Lung (tissue), 12 donors: Measurements from ENCODE around the gene PRR36. TPM values are rescaled to one million over a fixed set of nuclear protein-coding genes. Genes with fewer than 3 reads are reported as not detected.

ENCODE experiments used
- ATAC-seq: fragments of 200-7000 bp; cut with Tn5 transposase; one replicate; pipeline ENCODE4 v1.9.1; 2020; ENCODE audit warnings: moderate number of reproducible peaks; ENCODE audit not compliant: insufficient read depth, low FRiP score
- DNase-seq, 3 donors: peaks; one replicate each; pipeline ENCODE4 v3.0.0-alpha.2; 2013 to 2017
- H3K27ac ChIP-seq, 2 donors: one replicate each; pipeline ENCODE4 v1.5.1; 2013; ENCODE audit warnings: mild to moderate bottlenecking in 2 of 2, moderate library complexity in 2 of 2, control low read depth in 1 of 2, inconsistent platforms in 1 of 2, low read depth in 1 of 2, low read length in 1 of 2
- H3K27me3 ChIP-seq, 3 donors: one replicate each; pipeline ENCODE4 v1.5.1; 2013; ENCODE audit warnings: low read length in 2 of 3; ENCODE audit not compliant: control insufficient read depth in 3 of 3, insufficient read depth in 3 of 3
- H3K36me3 ChIP-seq, 4 donors: one replicate each; pipeline ENCODE4 v1.5.1; 2013; ENCODE audit warnings: low read length in 4 of 4, mild to moderate bottlenecking in 1 of 4, moderate library complexity in 1 of 4; ENCODE audit not compliant: control insufficient read depth in 4 of 4, insufficient read depth in 4 of 4
- H3K4me1 ChIP-seq, 5 donors: one replicate each; pipeline ENCODE4 v1.5.1; 2013; ENCODE audit warnings: low read length in 5 of 5, mild to moderate bottlenecking in 2 of 5, moderate library complexity in 1 of 5; ENCODE audit not compliant: control insufficient read depth in 5 of 5, insufficient read depth in 5 of 5
- H3K4me3 ChIP-seq: one replicate; pipeline ENCODE4 v1.5.1; 2013; ENCODE audit warnings: mild to moderate bottlenecking, control low read depth, moderate library complexity
- H3K9ac ChIP-seq, 2 donors: one replicate each; pipeline ENCODE4 v1.5.1; 2013; ENCODE audit warnings: low read length in 2 of 2, control low read depth in 1 of 2; ENCODE audit not compliant: insufficient read depth in 1 of 2
- H3K9me3 ChIP-seq, 4 donors: one replicate each; pipeline ENCODE4 v1.5.1; 2013; ENCODE audit warnings: low read length in 3 of 4, mild to moderate bottlenecking in 1 of 4, moderate library complexity in 1 of 4; ENCODE audit not compliant: control insufficient read depth in 4 of 4, insufficient read depth in 3 of 4
- CTCF ChIP-seq: IDR thresholded peaks from 2 replicates; pipeline ENCODE4 v1.5.1; 2012; ENCODE audit warnings: mild to moderate bottlenecking; ENCODE audit errors: control extremely low read depth, extremely low read depth
- whole genome bisulfite sequencing, 2 donors: extraction: QIAGEN DNeasy Blood & Tissue Kit; methylation state at CpG; one replicate each; pipeline ENCODE4 v1.1.7; 2013; 5-methylcytosine and 5-hydroxymethylcytosine counted together
- polyA plus RNA-seq, 2 donors: library from polyadenylated mRNA; stranded (reverse); fragments of 200-250 nt; gene quantifications; one replicate each; pipeline ENCODE4 v1.2.1, GENCODE V29; 2013
- total RNA-seq, 2 donors: library from RNA; depleted of rRNA in 1 of 2; stranded (reverse); fragments of >200 nt in 1 of 2; gene quantifications; one replicate each; pipeline ENCODE4 v1.2.1, GENCODE V29; 2014 to 2021
- donor health status: control.
- donor health status: control.
- donor health status: Bipolar disorder and iron deficiency.
- donor health status: healthy.
- donor health status: DM: yes; HTN: yes; CAD: no.

PRR36 gene
- total and polyA plus RNA-seq, 4 donors = 0.30 to 3.4 (median 1.1) TPM

GRCh38 chr19:7907122-7907521, 32.9 kb upstream of the PRR36 start:
- no peaks in the 10 kb centered on the region for H3K27me3 ChIP-seq
- ATAC-seq (no peak), DNase-seq (no peak)
- H3K4me1 ChIP-seq = peaks cover 0 to 22% (median 6%) of the 10 kb centered on the region in 5 donors
- WGBS, 2 donors = 94% methylated on average over 19 of the region's 19 CpGs
- no peak overlapping the region for H3K9ac ChIP-seq
- no peak for TF ChIP-seq CTCF
- H3K36me3 ChIP-seq = peaks cover 8 to 45% (median 10%) of the 10 kb centered on the region in 4 donors
- no peak overlapping the region for H3K4me3 ChIP-seq
- H3K27ac ChIP-seq = no peak overlapping the region
- H3K9me3 ChIP-seq = peaks cover 0 to 11% (median 0%) of the 10 kb centered on the region in 4 donors

GRCh38 chr19:7905859-7906258, 31.7 kb upstream of the PRR36 start:
- H3K9ac ChIP-seq = no peak overlapping the region
- 82 to 88% methylated on average over 10 of the region's 10 CpGs for WGBS, 2 donors
- H3K27ac ChIP-seq = no peak overlapping the region
- peaks cover 0 to 9% (median 0%) of the 10 kb centered on the region in 4 donors for H3K9me3 ChIP-seq
- H3K4me3 ChIP-seq = no peak overlapping the region
- DNase-seq (no peak), ATAC-seq (no peak)
- peaks cover 0 to 22% (median 6%) of the 10 kb centered on the region in 5 donors for H3K4me1 ChIP-seq
- H3K27me3 ChIP-seq = no peaks in the 10 kb centered on the region
- TF ChIP-seq CTCF = no peak
- H3K36me3 ChIP-seq = peaks cover 5 to 32% (median 8%) of the 10 kb centered on the region in 4 donors

GRCh38 chr19:7905268-7905667, 31.1 kb upstream of the PRR36 start:
- peaks cover 0 to 22% (median 6%) of the 10 kb centered on the region in 5 donors for H3K4me1 ChIP-seq
- H3K27ac ChIP-seq = no peak overlapping the region
- peaks cover 0 to 26% (median 4%) of the 10 kb centered on the region in 4 donors for H3K36me3 ChIP-seq
- H3K27me3 ChIP-seq = no peaks in the 10 kb centered on the region
- ATAC-seq (no peak), DNase-seq (no peak)
- H3K9ac ChIP-seq = no peak overlapping the region
- TF ChIP-seq CTCF = no peak
- no peak overlapping the region for H3K4me3 ChIP-seq
- H3K9me3 ChIP-seq = peaks cover 0 to 5% (median 0%) of the 10 kb centered on the region in 4 donors
- WGBS, 2 donors = 77 to 86% methylated on average over 8 to 10 of the region's 10 CpGs
